Kasumi-1 (cell line): ENCODE data around the gene DSC3.
A peak's percentile ranks its signal among the peaks of the same experiment; 100 is the strongest.

Experiments
- DNase-seq, 2 experiments: peaks; one replicate each; lab custom pipeline; 2025; lab: John Stamatoyannopoulos, UW

The DSC3 gene

DNA sequence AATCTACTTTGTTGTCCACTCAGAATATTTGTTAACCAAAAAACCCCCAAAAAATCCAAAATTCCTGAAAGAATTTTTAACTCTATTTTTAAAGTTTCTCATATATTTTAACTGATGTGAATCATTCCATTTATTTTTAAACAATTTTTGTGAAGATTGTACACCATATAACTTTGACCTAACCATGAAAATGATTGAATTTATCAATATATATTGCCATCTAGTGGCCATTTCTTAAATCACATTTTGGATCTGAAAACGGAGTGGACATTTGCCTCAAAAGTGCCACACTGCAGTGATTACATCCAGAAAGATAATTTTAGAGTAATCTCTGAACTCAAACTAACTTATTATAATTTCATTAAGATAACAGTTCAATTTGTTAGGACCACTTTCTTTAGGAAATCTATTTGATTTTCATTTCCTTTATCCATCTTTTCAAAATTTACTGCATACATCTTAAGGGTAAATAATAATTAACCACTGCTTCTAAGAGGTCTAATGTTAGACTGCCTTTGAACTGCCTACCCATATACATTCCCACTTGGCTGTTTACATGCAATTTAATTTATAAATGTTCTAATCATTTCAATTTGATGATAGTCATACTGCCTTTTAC lies 71.1 kb downstream of the DSC3 start:
- peak; percentile 54 to 57 for DNase-seq

DNA sequence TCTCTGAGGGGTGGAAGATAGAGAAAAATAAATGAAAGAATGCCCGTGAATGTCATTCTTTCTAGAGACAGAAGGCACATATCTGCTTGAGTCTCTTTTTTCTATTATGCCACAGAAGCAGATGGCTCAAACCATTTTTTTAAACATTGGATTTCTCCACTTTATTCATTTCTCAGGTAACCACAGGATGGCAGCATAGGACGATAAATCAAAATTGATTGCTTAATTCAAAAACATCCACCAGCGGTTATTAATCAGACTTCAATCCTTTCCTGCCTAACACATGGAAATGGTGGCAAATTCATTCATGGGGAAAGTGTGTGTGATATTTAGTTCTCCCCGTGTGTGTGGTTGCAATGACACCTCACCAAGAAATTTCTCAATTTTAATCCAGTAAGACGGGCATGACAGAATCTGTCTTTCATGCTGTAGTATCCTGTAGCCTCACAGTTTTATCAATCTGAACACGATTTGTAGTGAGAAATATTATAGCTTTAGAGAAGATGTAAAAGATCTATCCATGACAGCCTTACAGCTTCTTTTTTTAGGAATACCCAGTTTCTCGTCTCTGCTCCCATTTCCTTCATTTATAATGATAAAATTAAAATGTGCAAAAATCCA lies 72.2 kb downstream of the DSC3 start:
- peak; percentile 32 to 44 for DNase-seq

GRCh38 chr18:30969670-30970170 lies 72.8 kb downstream of the DSC3 start:
- no peak for DNase-seq

GRCh38 chr18:30967701-30968100 lies 74.8 kb downstream of the DSC3 start:
- no peak for DNase-seq

DNA sequence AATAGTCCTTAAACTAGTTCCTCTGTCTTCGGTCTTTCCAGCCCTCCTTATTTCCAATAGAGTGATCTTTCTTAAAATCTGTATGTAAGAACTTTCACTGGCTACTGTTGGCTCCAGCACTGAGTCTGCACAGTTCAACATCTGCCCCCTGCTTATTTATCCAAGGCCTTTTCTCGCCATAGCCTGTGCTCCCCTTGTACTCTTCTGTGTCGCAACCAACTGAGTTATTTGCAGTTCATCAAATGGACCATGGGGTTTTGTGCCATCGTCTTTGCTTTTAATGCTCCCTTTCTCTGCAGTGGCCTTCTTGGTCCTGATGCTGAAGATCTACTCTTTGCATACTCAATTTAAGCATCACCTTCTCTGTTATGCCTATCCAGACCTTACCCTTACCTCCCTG lies 77.3 kb downstream of the DSC3 start:
- DNase-seq: no peak

DNA sequence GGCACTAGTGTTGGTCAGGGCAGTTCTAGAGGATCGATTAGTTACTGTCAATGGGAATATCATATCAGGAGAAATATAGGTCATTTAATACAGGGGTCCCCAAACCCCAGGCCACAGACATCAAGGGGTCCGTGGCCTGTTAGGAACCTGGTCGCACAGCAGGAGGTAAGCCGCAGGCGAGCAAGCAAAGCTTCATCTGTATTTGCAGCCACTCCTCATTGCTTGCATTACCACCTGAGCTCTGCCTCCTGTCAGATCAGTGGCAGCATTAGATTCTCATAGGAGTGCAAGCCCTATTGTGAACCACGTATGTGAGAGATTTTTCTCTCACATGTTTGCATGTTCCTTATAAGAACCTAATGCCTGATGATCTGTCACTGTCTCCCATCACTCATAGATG lies 81.9 kb downstream of the DSC3 start:
- DNase-seq: no peak

GRCh38 chr18:30957066-30957465 lies 85.5 kb downstream of the DSC3 start:
- no peak for DNase-seq

DNA sequence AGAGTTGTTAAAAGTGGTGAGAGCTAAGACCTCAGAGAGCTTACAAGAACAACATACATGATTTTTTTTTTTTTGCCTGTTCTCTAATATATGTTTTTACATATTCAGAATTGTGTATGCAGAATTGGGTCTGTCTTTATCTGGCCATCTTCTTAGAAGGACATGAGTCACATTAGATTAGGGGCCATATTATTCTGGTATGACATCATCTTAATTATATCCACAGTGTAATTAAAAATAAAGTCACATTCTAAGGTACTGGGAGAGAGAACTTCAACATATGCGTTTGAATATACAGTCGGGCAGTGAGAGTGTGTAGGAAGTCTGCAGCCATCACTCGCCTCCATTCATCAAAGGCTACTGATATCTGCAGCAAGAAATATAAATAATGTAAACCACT lies 88.3 kb downstream of the DSC3 start:
- no peak for DNase-seq

GRCh38 chr18:30945761-30946160 lies 96.8 kb downstream of the DSC3 start:
- no peak for DNase-seq

DNA sequence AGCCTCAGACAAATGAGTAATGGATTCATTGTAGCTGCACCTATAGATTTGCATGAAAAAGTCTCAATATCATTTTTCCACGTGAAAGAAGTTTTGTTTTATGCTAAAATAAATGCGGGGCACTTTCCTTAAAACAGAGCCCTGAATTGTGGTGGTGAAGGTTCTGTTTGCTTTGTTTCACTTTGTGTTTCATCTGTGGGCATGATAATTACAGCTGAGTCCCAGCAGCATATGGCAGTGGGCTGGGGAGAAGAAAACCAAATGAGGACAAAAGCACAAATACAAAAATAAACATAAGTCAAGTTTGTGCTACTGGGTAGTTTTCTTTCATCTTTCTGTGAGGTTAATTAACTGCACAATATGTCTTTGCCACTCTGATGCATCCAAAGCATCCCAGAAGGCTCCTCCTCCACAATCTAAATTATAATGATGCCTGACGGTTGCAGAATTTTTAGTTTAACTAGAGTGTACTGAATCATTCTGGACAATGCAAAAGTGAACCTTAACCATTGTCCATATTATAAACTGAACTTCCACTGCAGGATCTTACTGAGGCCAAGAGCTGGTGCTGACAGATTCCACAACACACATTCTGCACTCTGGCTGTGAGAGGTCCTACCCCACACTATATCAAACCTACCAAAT lies 97.6 kb downstream of the DSC3 start:
- DNase-seq: no peak

- DNase-seq: no peak
Observed at GRCh38 chr18:30940952-30941539, 101.5 kb downstream of the DSC3 start.
